GM18867 (cell line): ENCODE results near the gene CDNF.
"Not testable (repeated sequence)": the region's sequence is repeated elsewhere in the genome, so short reads cannot be mapped to it uniquely, and the experiment has no call there.

ENCODE experiments used
- ATAC-seq: cut with Tn5 transposase; IDR thresholded peaks from one replicate; pipeline ENCODE4 v1.9.1; 2021; ENCODE audit warnings: mild to moderate bottlenecking, moderate library complexity; ENCODE audit not compliant: unreplicated experiment

Gene CDNF

DNA sequence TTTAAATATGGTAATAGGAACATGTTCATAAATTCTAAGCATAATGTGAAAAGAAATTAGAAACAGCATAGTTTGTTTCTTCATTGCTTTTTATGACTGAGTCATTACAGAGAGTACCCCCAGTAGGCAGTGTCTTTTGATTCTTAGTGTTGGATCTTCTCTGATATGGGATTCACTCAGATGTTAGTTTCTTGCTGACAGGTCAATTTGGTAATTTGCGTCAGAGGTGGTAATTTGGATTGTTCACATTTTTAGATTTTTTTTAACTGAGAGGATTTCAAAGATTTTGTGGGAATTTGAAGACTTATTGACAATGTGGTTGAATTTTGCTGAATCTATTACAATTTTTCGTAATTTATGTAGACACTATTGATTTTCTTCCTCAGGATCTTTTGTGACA lies 2.3 kb upstream of the CDNF start:
- no peak for ATAC-seq

DNA sequence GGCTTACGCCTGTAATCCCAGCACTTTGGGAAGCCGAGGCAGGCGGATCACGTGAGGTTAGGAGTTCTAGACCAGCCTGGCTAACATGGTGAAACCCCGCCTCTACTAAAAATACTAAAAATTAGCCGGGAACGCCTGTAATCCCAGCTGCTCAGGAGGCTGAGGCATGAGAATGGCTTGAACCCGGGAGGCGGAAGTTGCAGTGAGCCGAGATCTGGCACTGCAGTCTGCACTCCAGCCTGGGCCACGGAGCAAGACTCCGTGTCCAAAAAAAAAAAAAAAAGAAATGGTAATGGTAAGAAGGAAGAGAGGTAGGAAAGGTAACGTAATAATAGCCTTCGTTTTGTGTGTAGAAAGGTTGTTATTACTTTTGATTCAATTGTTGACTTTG lies 1.5 kb upstream of the CDNF start:
- no peak for ATAC-seq

DNA sequence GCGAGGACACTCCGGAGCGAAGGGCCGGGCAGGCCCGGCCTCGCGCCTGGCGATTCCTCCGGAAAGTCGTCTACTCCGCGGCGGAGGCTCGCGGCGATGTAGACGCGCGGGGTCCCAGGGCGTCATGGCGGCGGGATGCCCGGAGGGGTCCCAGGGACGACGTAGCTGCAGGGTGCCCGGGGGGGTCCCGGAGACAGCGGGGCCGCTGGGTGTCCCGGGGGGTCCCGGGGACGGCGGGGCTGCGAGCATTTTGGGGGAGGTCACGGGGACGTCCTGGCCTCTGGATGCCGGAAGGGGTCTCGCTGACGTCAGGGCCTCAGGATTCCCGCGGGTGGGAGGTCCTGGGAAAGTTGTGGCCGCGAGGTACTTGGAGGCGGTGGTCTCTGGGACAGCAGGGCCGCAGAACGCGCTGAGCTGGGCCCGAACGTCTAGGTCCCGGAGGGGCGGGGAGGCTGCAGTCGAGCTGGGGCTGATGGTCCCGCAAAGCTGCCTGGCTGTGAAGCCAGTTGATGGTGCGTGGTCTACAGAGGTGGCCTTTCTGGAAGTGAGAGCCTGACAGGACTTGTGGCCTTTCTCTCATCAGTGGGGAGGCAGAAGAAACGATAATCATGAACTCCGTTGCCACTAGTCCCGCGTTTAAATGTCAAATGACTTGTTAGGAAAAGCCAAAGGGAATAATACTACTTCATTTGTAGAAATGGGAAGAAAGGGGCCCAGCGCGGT lies 906 bp upstream of the CDNF start:
- no peak for ATAC-seq

DNA sequence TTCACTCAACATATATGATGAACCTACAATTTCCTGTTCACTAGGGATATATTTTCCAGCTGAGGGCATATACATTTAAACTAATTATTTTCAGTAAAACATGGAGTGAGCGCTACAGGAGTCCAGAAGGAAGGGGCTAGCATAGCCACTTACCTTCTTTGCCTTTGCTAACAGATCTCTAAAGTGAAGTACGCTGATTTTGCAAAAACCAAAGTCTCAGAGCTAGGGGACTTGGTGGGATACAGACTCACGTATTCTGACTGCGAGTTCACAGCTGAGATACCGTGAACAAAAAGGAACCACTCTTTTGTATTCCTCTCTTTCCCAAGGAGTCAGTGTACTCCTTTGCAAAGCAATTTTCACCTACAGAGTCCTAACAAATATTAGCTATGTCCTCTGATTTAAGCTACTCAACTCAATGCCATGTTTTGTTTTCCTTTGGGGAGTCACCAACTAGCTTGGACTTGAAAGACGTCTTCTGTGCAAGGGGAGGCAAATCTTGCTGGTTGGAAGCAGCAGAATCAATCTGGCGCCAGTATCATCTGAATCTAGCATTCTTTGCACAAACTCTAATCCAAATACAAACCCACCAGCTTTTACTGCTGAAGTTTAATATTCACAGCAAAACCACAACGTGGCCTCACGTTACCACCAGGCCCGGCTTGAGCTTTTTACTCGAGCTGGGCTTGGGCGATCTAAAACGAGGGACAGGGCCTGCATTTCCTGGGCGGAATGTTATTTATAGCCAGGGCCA lies 657 bp downstream of the CDNF start:
- ATAC-seq, result peak; percentile 5

DNA sequence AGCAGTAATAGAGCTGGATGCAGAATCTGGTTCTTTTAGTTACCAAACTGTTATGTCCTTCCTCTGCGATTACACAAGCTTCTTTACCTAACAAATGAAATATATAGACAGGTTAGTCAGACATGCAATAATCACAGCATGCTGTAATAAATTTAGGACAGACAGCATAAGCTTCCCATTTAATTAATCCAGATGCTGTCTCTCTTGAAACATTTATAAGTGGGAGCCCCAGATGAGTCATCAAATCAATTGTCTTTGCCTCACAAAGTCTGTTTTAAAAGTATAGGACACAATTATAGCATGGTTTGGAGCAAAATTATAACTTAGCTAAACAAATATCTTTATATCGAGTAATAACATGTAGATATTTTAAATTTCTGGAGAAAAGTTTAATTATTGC lies 1.6 kb downstream of the CDNF start:
- ATAC-seq, result no peak

DNA sequence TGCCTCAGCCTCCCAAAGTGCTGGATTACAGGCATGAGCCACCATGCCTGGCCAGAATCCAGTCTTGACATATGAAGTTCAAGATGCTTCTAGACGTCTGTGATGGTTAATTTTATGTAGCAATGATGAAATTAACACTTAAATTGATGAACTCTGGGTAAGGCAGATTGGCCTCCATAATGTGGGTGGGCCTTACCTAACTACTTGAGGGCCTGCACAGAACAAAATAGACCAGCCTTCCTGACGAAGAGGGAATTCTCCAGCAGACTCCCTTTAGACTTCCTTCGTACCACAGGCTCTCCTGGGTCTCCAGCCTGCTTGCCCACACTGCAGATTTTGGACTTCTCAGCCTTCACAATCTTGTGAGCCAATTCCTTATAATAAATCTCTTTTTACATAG lies 4.7 kb downstream of the CDNF start:
- ATAC-seq, result no peak

DNA sequence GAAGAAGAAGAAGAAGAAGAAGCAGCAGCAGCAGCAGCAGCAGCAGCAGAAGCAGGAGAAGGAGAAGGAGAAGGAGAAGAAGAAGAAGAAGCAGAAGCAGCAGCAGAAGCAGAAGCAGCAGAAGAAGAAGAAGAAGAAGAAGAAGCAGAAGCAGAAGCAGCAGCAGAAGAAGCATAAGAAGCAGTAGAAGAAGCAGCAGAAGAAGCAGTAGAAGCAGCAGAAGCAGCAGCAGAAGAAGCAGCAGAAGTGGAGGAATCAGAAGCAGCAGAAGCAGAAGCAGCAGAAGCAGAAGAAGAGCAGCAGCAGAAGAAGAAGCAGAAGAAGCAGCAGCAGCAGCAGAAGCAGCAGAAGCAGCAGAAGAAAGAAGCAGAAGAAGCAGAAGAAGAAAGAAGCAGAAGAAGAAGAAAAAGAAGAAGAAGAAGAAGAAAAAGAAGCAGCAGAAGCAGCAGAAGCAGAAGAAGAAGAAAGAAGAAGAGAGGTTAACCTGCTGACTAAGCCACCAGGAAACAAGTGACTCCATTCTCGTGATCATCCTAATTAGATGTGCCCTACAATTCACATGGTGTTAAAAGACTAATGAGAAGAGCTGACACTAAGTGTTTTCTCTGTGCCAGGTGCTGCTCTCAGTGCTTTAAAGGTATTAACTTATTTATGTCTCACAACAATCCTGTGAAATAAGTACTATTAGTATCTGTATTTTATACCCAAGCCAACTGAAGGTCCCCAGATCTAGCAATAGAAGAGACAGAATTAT lies 11.6 kb downstream of the CDNF start:
- ATAC-seq, result no peak

DNA sequence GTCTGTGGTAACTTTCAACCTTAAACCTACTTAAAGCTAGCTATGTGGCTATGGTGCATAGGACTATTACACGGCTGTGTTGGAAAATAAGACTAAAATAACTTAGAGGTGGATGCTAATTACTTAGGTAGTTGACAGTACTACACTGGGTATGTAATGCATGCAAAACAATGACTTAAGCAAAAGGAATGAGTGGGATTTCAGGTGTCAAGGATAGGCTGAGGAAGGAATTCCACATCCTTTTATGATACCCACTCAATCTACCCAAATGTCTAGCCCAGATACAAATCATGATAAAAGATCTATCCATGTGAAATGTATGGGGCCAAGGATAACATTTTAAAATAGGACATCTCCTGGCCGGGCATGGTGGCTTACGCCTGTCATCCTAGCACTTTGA lies 13.9 kb downstream of the CDNF start:
- ATAC-seq, result no peak

DNA sequence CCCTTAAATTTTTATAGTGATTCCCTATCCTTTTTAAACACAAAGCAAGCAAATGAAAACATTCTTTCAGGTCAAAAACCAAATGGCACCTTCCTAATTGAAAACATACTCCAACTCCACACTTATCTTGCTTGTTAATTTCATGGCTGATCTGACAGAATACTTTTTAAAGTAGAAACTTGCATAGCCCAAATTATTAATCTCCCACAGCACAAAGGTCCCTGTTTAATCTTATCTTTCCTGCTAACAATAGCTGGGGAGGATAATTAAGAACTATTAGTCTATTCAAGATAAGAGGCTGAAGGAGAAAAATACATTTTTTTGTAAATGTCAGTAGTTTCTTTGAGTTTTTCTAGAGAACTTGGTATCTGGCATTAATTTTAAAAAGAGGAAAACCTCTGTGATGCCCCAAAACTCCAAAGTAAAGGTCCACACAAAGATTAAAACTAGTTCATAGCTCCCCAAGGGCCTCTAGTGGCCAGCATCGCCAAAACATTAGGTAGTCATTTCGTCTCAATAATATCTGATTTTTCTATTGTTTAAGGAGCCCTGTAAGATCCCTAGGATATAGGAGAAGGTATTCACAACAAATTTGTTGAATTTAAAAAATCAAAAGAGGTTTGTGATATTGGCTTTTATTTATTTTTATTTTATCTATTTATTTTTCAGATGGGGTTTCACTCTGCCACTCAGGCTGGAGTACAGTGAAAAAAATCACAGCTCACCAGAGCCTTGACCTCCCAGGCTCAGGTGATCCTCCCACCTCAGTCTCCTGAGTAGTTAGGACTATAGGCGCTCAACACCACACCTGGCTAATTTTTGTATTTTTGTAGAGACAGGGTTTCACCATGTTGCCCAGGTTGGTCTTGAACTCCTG lies 14.7 kb downstream of the CDNF start:
- no peak for ATAC-seq

DNA sequence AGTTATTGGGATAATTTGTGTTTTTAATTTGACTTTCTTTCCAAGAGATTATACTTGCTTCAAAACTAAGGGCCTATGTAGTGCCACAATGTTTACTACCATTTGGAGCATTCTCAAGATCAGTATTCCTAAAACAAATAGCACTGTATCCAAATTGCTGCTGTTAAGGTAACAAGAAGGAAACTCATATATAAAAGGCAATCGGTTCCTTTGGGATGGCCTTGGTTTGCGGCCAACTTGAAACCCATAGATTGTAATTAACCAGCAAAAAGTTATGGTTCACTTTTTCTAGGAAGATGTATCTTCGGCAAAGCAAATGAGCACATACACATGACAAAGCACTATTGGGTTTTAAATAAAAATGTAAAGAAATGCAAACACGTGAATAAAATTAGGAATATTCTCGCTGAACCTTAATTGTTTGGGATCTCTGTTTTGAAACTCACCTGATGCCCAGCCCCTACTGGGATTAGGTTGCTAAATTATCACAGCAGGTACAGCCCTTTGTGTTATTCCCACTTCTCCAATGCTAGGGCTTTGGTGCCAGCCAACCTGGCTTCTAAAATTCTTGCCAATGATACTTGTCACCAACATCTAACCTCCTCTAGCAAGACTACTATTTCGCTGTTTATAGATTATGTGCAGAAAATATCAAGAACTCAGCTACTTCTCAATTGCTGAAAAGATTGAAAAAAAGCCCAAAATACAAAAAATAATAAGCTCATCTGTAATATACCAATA lies 16.0 kb downstream of the CDNF start:
- ATAC-seq, result no peak

DNA sequence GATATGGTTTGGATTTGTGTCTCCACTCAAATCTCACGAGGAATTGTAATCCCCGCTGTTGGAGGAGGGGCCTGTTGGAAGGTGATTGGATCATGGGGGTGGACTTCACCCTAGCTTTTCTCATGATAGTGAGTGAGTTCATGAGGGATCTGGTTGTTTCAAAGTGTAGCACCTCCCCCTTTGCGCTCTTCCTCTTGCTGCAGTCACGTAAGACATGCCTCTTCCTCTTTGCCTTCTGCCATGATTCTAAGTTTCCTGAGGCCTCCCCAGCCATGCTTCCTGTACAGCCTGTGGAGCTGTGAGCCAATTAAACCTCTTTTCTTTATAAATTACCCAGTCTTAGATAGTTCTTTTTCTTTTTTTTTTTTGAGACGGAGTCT lies 17.1 kb downstream of the CDNF start:
- ATAC-seq, result no peak

DNA sequence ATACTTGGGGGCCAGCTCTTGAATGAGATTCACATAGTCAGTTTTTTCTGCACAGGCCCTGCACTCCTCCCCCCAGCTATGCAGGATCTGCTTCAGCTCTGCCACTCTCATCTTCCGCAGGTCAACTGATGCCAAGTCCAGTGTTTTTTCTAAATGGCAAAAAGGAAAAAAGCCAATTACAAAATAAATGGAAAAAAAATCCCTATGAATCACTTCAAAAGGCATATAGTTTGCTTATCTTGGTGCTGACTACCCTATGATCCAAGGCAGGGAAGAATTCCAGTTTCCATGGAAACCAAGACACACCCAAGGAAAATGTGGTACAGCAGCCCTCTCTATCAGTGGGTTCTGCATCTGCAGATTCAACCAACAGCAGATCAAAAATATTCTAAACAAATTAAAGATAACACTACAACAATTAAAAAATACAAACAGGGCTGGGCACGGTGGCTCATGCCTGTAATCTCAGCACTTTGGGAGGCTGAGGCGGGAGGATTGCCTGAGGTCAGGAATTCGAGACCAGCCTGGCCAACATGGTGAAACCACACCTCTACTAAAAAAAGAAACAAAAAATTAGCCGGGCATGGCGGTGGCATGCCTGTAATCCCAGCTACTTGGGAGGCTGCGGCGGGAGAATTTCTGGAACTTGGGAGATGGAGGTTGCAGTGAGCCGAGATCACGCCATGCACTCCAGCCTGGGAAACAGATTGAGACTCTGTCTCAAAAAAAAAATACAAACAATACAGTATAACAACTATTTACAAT lies 17.6 kb downstream of the CDNF start:
- ATAC-seq, result no peak

DNA sequence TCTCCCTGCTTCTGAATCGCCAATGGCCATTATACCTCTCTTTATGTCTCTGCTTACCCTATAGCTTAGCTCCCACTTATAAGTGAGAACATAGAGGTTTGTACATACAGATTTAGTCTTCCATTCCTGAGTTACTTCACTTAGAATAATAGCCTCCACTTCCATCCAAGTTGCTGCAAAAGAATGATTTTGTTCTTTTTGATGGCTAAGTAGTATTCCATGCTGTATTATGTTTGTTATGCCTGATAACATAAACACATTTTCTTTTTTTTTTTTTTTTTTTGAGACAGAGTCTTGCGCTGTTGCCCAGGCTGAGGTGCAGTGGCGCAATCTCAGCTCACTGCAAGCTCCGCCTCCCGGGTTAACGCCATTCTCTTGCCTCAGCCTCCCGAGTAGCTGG lies 21.1 kb downstream of the CDNF start:
- not testable (repeated sequence) for ATAC-seq

DNA sequence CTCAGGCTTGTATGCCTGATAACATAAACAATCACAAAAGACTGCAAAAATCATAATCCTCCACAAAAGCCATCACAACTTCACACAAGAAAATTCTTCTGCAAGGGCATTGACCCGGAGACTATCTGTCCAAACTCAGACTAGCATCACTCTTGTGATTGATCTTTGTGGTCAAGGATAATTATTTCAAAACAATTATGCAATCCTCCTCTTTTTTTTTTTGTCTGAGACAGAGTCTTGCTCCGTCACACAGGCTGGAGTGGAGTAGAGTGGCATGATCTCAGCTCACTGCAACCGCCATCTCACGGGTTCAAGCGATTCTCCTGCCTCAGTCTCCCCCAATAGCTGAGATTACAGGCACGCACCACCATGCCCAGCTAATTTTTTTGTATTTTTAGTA lies 22.2 kb downstream of the CDNF start:
- no peak for ATAC-seq

DNA sequence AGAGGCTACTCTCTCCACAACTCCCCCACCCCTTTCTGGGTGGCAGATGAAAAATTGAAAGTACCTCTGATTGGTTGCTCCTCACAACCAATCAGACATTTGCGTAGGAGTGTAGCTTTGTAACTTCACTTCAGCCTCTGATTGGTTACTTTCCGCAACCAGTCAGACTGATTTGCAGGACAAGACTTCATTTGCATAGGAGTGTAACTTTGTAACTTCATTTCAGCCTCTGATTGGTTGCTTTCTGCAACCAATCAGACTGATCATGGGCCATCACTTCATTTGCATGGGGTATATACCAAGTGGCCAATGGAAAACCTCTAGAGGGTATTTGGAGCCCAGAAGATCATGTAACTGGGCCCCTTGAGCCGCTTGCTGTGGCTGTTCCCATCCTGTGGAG lies 25.6 kb downstream of the CDNF start:
- ATAC-seq, result no peak

DNA sequence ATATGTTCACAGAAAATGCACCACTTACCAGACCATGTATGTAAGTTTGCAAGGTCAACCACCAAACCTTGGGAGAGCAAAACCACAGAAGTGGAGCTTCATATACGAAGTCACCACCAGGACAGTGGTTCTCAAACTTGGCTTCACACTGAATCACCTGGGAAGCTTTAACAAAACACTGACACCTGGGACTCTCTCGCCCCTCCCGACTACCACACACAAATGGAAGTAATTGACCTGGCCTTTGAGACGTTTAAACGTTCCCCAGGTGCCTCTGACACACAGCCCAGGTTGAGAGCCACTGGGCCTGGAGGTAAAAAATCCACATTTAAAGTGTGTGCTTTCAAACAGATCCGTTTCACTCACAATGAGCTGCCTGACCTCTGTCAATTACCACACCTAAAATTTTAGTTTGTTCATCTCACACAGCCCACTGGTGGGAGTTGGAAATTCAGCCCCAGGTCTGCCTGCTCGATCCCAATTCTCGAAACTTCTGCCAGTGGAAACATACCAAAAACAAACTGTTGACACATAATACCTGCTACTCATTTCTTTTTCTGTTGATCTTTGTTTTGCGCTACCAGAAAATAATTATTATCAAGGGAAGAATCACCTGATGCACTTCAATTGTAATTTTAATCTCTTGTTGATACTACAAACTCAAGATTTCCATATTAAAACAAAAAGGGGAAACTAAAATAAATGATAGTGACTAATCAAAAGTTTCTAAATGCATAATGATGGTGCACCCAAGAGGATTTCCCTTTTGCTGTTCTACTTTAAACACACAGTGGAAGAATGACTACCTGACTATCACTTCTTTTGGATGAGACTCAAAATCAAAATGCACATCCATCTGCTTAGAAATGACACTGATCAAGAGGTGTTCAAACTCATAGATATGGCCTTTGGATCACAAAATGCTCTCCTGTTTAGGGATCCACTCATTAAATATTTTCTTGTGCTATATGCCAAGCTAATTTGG lies 26.6 kb downstream of the CDNF start:
- no peak for ATAC-seq

DNA sequence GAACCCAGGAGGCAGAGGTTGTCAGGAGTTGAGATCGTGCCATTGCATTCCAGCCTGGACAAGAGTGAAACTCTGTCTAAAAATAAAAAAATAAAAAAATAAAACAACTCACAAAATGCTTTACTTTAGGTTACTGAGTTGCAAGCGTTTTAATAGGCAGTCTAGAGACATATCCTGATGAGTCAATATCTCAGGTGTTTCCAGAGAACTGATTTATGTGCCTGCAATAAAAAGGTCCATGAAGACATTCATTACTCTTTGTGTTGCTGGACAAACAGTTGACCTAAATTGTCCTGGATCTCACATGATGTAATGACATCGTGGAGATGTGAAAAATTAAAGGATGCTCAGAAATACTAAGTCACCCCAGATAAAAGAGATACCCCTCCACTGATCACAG lies 31.5 kb downstream of the CDNF start:
- ATAC-seq, result no peak

DNA sequence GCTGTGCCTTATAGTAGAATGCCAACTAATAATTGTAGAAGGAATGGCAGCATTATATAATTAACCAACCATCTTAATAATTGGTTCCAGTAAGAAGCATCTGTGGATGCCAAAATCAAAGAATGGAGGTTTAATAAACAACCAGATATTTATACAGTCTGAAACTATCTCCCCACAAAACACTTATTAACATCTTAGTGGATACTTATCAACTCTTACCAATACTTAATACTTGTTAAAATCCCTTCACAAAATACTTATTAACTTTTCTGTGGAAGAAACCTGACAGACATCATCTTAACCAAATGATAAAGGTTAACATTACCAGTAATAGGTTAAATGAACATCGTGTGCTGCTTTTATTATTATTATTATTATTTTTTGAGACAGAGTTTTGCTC lies 34.0 kb downstream of the CDNF start:
- no peak for ATAC-seq
